Activated CD4-positive, alpha-beta memory T cell treated with anti-CD3 and anti-CD28 coated beads for 36 hours (primary cell): ENCODE data around the gene MAML2. TPM values are rescaled to one million over a fixed set of nuclear protein-coding genes. Genes with fewer than 3 reads are reported as not detected.

Source experiments
- CTCF ChIA-PET: fragments of 350-600 bp; sonication (Branson Sonifier 250); formaldehyde crosslinking; loops from one replicate; lab custom pipeline; 2021; ENCODE audit warnings: antibody characterized with exemption, inconsistent platforms; lab: Charles Lee
- POLR2A ChIA-PET: fragments of 350-600 bp; sonication (Branson Sonifier 250); formaldehyde crosslinking; loops from one replicate; lab custom pipeline; 2021; ENCODE audit warnings: antibody characterized with exemption; lab: Charles Lee
- DNase-seq: peaks from one replicate; pipeline ENCODE4 v3.0.0-alpha.2; 2020
- H3K27ac Mint-ChIP-seq: one replicate; pipeline ENCODE4 v1.8.0; 2021; ENCODE audit warnings: mixed read lengths
- H3K27me3 Mint-ChIP-seq: one replicate; pipeline ENCODE4 v1.8.0; 2021; ENCODE audit warnings: mixed read lengths
- H3K36me3 Mint-ChIP-seq: one replicate; pipeline ENCODE4 v1.8.0; 2021; ENCODE audit warnings: mixed read lengths
- H3K4me1 Mint-ChIP-seq: one replicate; pipeline ENCODE4 v1.8.0; 2021; ENCODE audit warnings: low read depth, mixed read lengths
- H3K4me3 Mint-ChIP-seq: one replicate; pipeline ENCODE4 v1.8.0; 2021; ENCODE audit warnings: mild to moderate bottlenecking, mixed read lengths
- H3K9me3 Mint-ChIP-seq: one replicate; pipeline ENCODE4 v1.8.0; 2021; ENCODE audit warnings: mixed read lengths
- intact Hi-C: fragments of 100-400 bp; cut with micrococcal nuclease; formaldehyde crosslinking; loops from one replicate; pipeline ENCODE4 v1.15.1; 2023
- total RNA-seq, 2 experiments: library from RNA; stranded (reverse); gene quantifications; one replicate each; pipeline ENCODE4 v1.2.3, GENCODE V29; 2021

MAML2 gene
- total RNA-seq, 2 experiments from 2014 or later: 24.2 TPM

GRCh38 chr11:96316869-96317268 is 26.1 kb downstream of the MAML2 start:
- no peaks in the 10 kb centered on the region for H3K27me3 Mint-ChIP-seq
- peaks cover 89% of the 10 kb centered on the region for H3K4me1 Mint-ChIP-seq
- H3K27ac Mint-ChIP-seq: no peak overlapping the region
- peaks cover 33% of the 10 kb centered on the region for H3K36me3 Mint-ChIP-seq
- CTCF ChIA-PET: interaction anchor here (1.0 to 2.1 kb wide), 2 partner anchors 24 to 26 kb away, joined by 3 to 5 read pairs; partner anchors contain the start of gene MAML2
- no peak overlapping the region for H3K4me3 Mint-ChIP-seq
- intact Hi-C loops: no loop called here
- POLR2A ChIA-PET: interaction anchor here (1.6 kb wide), 1 partner anchor 13 kb away, joined by 3 read pairs; no protein-coding TSS in a partner anchor
- DNase-seq: no peak
- no peaks in the 10 kb centered on the region for H3K9me3 Mint-ChIP-seq

GRCh38 chr11:96315476-96315875 is 27.5 kb downstream of the MAML2 start:
- peaks cover 25% of the 10 kb centered on the region for H3K36me3 Mint-ChIP-seq
- POLR2A ChIA-PET: no interaction called here

GRCh38 chr11:96314326-96315020 is 28.5 kb downstream of the MAML2 start:
- DNase-seq: no peak
- Mint-ChIP-seq H3K36me3 (peaks cover 25% of the 10 kb centered on the region), H3K27me3 (no peaks in the 10 kb centered on the region), H3K9me3 (no peaks in the 10 kb centered on the region), H3K4me1 (peaks cover 85% of the 10 kb centered on the region), H3K27ac (peak overlapping the region; percentile 56), H3K4me3 (no peak overlapping the region)
- CTCF ChIA-PET: interaction anchor here (1.3 kb wide), 1 partner anchor 29 kb away, joined by 3 read pairs; the partner anchor contains the start of gene MAML2
- POLR2A ChIA-PET: interaction anchor here (0.7 to 0.8 kb wide), 2 partner anchors 10 to 14 kb away, joined by 3 read pairs; no protein-coding TSS in a partner anchor
- intact Hi-C loops: loop anchor here (1.0 kb wide), 1 partner anchor 24 kb away; no protein-coding TSS in a partner anchor

More at GRCh38 chr11:96315476-96315875, 27.5 kb downstream of the MAML2 start:
- no peak for DNase-seq
- Mint-ChIP-seq H3K27me3 (no peaks in the 10 kb centered on the region), H3K4me1 (peaks cover 86% of the 10 kb centered on the region), H3K27ac (no peak overlapping the region), H3K4me3 (no peak overlapping the region), H3K9me3 (no peaks in the 10 kb centered on the region)
- intact Hi-C loops: loop anchor here (1.0 kb wide), 1 partner anchor 23 kb away; no protein-coding TSS in a partner anchor
- CTCF ChIA-PET: interaction anchor here (1.3 kb wide), 1 partner anchor 28 kb away, joined by 3 read pairs; the partner anchor contains the start of gene MAML2

GRCh38 chr11:96313163-96313562 is 29.8 kb downstream of the MAML2 start:
- Mint-ChIP-seq H3K27me3 (no peaks in the 10 kb centered on the region), H3K4me3 (no peak overlapping the region), H3K27ac (no peak overlapping the region), H3K4me1 (peaks cover 85% of the 10 kb centered on the region), H3K36me3 (peaks cover 25% of the 10 kb centered on the region), H3K9me3 (no peaks in the 10 kb centered on the region)
- POLR2A ChIA-PET: no interaction called here
- no peak for DNase-seq
- intact Hi-C loops: no loop called here
- CTCF ChIA-PET: no interaction called here

GRCh38 chr11:96311120-96311568 is 31.9 kb downstream of the MAML2 start:
- intact Hi-C loops: no loop called here
- no peak for DNase-seq
- POLR2A ChIA-PET: interaction anchor here (1.2 kb wide), 1 partner anchor 74 kb away, joined by 4 read pairs; no protein-coding TSS in a partner anchor
- no peak overlapping the region for H3K4me3 Mint-ChIP-seq
- no peaks in the 10 kb centered on the region for H3K27me3 Mint-ChIP-seq
- H3K27ac Mint-ChIP-seq: no peak overlapping the region
- H3K9me3 Mint-ChIP-seq: no peaks in the 10 kb centered on the region
- CTCF ChIA-PET: interaction anchor here (0.5 to 1.8 kb wide), 3 partner anchors 17 to 476 kb away, joined by 3 to 4 read pairs (median 3); partner anchors contain the start of gene MAML2
- H3K4me1 Mint-ChIP-seq: peaks cover 83% of the 10 kb centered on the region
- peaks cover 14% of the 10 kb centered on the region for H3K36me3 Mint-ChIP-seq

GRCh38 chr11:96310236-96310635 is 32.8 kb downstream of the MAML2 start:
- H3K4me3 Mint-ChIP-seq: no peak overlapping the region
- H3K27me3 Mint-ChIP-seq: no peaks in the 10 kb centered on the region
- H3K9me3 Mint-ChIP-seq: no peaks in the 10 kb centered on the region

GRCh38 chr11:96309643-96310017 is 33.4 kb downstream of the MAML2 start:
- no peak overlapping the region for H3K27ac Mint-ChIP-seq
- H3K36me3 Mint-ChIP-seq: peaks cover 8% of the 10 kb centered on the region
- no peaks in the 10 kb centered on the region for H3K9me3 Mint-ChIP-seq
- H3K4me3 Mint-ChIP-seq: no peak overlapping the region
- no peaks in the 10 kb centered on the region for H3K27me3 Mint-ChIP-seq
- no peak for DNase-seq
- peaks cover 71% of the 10 kb centered on the region for H3K4me1 Mint-ChIP-seq
- intact Hi-C loops: no loop called here
- POLR2A ChIA-PET: interaction anchor here (0.6 to 1.4 kb wide), 2 partner anchors 34 to 39 kb away, joined by 4 read pairs; partner anchors contain the start of gene MAML2
- CTCF ChIA-PET: interaction anchor here (0.7 kb wide), 2 partner anchors 13 to 966 kb away, joined by 3 read pairs; no protein-coding TSS in a partner anchor

More at GRCh38 chr11:96310236-96310635, 32.8 kb downstream of the MAML2 start:
- DNase-seq: no peak
- ChIA-PET CTCF (interaction anchor here (0.7 kb wide), 1 partner anchor 967 kb away, joined by 3 read pairs; no protein-coding TSS in a partner anchor), POLR2A (no interaction called here)
- intact Hi-C loops: no loop called here
- peaks cover 77% of the 10 kb centered on the region for H3K4me1 Mint-ChIP-seq
- H3K27ac Mint-ChIP-seq: no peak overlapping the region
- H3K36me3 Mint-ChIP-seq: peaks cover 8% of the 10 kb centered on the region

GRCh38 chr11:96309016-96309642 is 33.9 kb downstream of the MAML2 start:
- CTCF ChIA-PET: interaction anchor here (0.7 to 3.4 kb wide), 4 partner anchors 13 to 965 kb away, joined by 3 to 10 read pairs (median 4); partner anchors contain the start of gene MAML2
- Mint-ChIP-seq H3K27me3 (no peaks in the 10 kb centered on the region), H3K4me3 (no peak overlapping the region), H3K27ac (peak overlapping the region; percentile 33), H3K36me3 (peaks cover 6% of the 10 kb centered on the region), H3K4me1 (peaks cover 71% of the 10 kb centered on the region), H3K9me3 (no peaks in the 10 kb centered on the region)
- DNase-seq: no peak
- POLR2A ChIA-PET: interaction anchor here (0.6 to 1.4 kb wide), 2 partner anchors 34 to 39 kb away, joined by 4 read pairs; partner anchors contain the start of gene MAML2
- intact Hi-C loops: no loop called here

GRCh38 chr11:96307776-96308140 is 35.2 kb downstream of the MAML2 start:
- no peak overlapping the region for H3K4me3 Mint-ChIP-seq
- peaks cover 3% of the 10 kb centered on the region for H3K36me3 Mint-ChIP-seq
- peaks cover 71% of the 10 kb centered on the region for H3K4me1 Mint-ChIP-seq
- no peak overlapping the region for H3K27ac Mint-ChIP-seq
- intact Hi-C loops: loop anchor here (2.0 kb wide), 1 partner anchor 15 kb away; no protein-coding TSS in a partner anchor
- DNase-seq: no peak
- H3K9me3 Mint-ChIP-seq: no peaks in the 10 kb centered on the region
- ChIA-PET CTCF (interaction anchor here (0.6 to 3.4 kb wide), 5 partner anchors 10 to 211 kb away, joined by 3 to 10 read pairs (median 4); partner anchors contain the start of gene MAML2), POLR2A (no interaction called here)
- H3K27me3 Mint-ChIP-seq: no peaks in the 10 kb centered on the region

- H3K27ac Mint-ChIP-seq: peak overlapping the region; percentile 2
- peaks cover 3% of the 10 kb centered on the region for H3K36me3 Mint-ChIP-seq
- DNase-seq: no peak
- H3K4me3 Mint-ChIP-seq: peak overlapping the region; percentile 27
- CTCF ChIA-PET: interaction anchor here (0.6 to 3.4 kb wide), 5 partner anchors 9 to 212 kb away, joined by 3 to 10 read pairs (median 4); partner anchors contain the start of gene MAML2
- POLR2A ChIA-PET: no interaction called here
- H3K9me3 Mint-ChIP-seq: no peaks in the 10 kb centered on the region
- H3K27me3 Mint-ChIP-seq: no peaks in the 10 kb centered on the region
- H3K4me1 Mint-ChIP-seq: peaks cover 69% of the 10 kb centered on the region
- intact Hi-C loops: loop anchor here (2.0 kb wide), 1 partner anchor 14 kb away; no protein-coding TSS in a partner anchor
Measured at GRCh38 chr11:96306933-96307775, 35.8 kb downstream of the MAML2 start.

GRCh38 chr11:96306600-96306932 is 36.4 kb downstream of the MAML2 start:
- Mint-ChIP-seq H3K4me3 (no peak overlapping the region), H3K9me3 (no peaks in the 10 kb centered on the region), H3K4me1 (peaks cover 69% of the 10 kb centered on the region), H3K27ac (no peak overlapping the region), H3K27me3 (no peaks in the 10 kb centered on the region), H3K36me3 (peaks cover 3% of the 10 kb centered on the region)
- intact Hi-C loops: loop anchor here (2.0 kb wide), 1 partner anchor 14 kb away; no protein-coding TSS in a partner anchor
- POLR2A ChIA-PET: no interaction called here
- CTCF ChIA-PET: interaction anchor here (1.5 to 3.4 kb wide), 2 partner anchors 8 to 37 kb away, joined by 3 to 10 read pairs; partner anchors contain the start of gene MAML2
- DNase-seq: no peak
